Stomach (tissue), 9 donors: ENCODE measurements around the gene SVBP. TPM values are rescaled to one million over a fixed set of nuclear protein-coding genes. Genes with fewer than 3 reads are reported as not detected.

Source experiments
- DNase-seq, 2 donors: peaks; one replicate each; pipeline versions ENCODE4 v3.0.0 to v3.0.0-alpha.2; 2013 to 2019
- H3K27ac ChIP-seq, 5 donors: fragments of 200-600 bp in 4 of 5; sonication (generic) in 4 of 5; one replicate each; pipeline ENCODE4 v1.5.1; 2013 to 2019; ENCODE audit warnings: mild to moderate bottlenecking in 1 of 5, moderate library complexity in 1 of 5
- H3K27me3 ChIP-seq, 3 donors: fragments of 200-600 bp; sonication (generic); one replicate each; pipeline ENCODE4 v1.5.1; 2017 to 2019; ENCODE audit warnings: mixed run types in 1 of 3
- H3K36me3 ChIP-seq, 4 donors: fragments of 200-600 bp; sonication (generic); 1 replicate in 3 of 4; 2 replicates in 1 of 4; pipeline ENCODE4 v1.5.1; 2016 to 2019
- H3K4me1 ChIP-seq, 4 donors: fragments of 200-600 bp; sonication (generic); one replicate each; pipeline ENCODE4 v1.5.1; 2016 to 2019
- H3K4me3 ChIP-seq, 4 donors: fragments of 200-600 bp; sonication (generic) in 3 of 4; one replicate each; pipeline ENCODE4 v1.5.1; 2016 to 2019; ENCODE audit warnings: mild to moderate bottlenecking in 1 of 4
- H3K9me3 ChIP-seq, 4 donors: fragments of 200-600 bp; sonication (generic); one replicate each; pipeline ENCODE4 v1.5.1; 2016 to 2019
- CTCF ChIP-seq, 7 experiments: fragments of 450-650 bp in 4 of 7; fragments of 200-600 bp in 3 of 7; sonication (generic) in 3 of 7; IDR thresholded peaks; one replicate each; pipeline ENCODE4 v1.5.1; 2016 to 2019; ENCODE audit warnings: antibody characterized with exemption in 7 of 7, control low read depth in 2 of 7, mild to moderate bottlenecking in 1 of 7
- EP300 ChIP-seq: sonication (generic); formaldehyde crosslinking; IDR thresholded peaks from one replicate; pipeline ENCODE4 v1.6.1; 2017; ENCODE audit warnings: antibody characterized with exemption
- POLR2A ChIP-seq, 4 donors: fragments of 450-650 bp; IDR thresholded peaks; one replicate each; pipeline ENCODE4 v1.6.1; 2016; ENCODE audit warnings: antibody characterized with exemption in 4 of 4, control low read depth in 2 of 4, mild to moderate bottlenecking in 1 of 4, moderate library complexity in 1 of 4
- POLR2AphosphoS5 ChIP-seq, 3 donors: sonication (generic); formaldehyde crosslinking; IDR thresholded peaks; one replicate each; pipeline ENCODE4 v1.6.1; 2016; ENCODE audit warnings: antibody characterized with exemption in 3 of 3
- WGBS, 5 donors: extraction: QIAGEN DNeasy Blood & Tissue Kit in 3 of 5; methylation state at CpG; one replicate each; pipeline versions ENCODE4 v1.1.5 to v1.1.7; 2013 to 2018; 5-methylcytosine and 5-hydroxymethylcytosine counted together
- intact Hi-C: fragments of 100-400 bp; cut with DNase I; formaldehyde crosslinking; loops from one replicate; pipeline ENCODE4 v1.15.1; 2023; ENCODE audit warnings: low total_unique reads
- polyA plus RNA-seq, 3 donors: library from polyadenylated mRNA; stranded (reverse); fragments of 200-250 nt; gene quantifications; one replicate each; pipeline ENCODE4 v1.2.3, GENCODE V29; 2013
- total RNA-seq, 5 donors: library from RNA; depleted of rRNA; stranded (reverse); fragments of >200 nt; gene quantifications; one replicate each; pipeline versions ENCODE4 v1.1.0 to v1.2.3, GENCODE V29; 2014 to 2016
- donor health status: healthy with polysubstance abuse.
- donor health status: Bipolar disorder and iron deficiency.
- donor health status: healthy.

The SVBP gene
- total and polyA plus RNA-seq, 8 donors = 11.2 to 51.2 (median 25.1) TPM; not detected in 1

- H3K36me3 ChIP-seq = peaks cover 0 to 12% (median 4%) of the 10 kb centered on the region in 4 donors
- peaks cover 0 to 15% (median 6%) of the 10 kb centered on the region in 4 donors for H3K4me1 ChIP-seq
- no peak for TF ChIP-seq EP300
- no peak for TF ChIP-seq CTCF (IDR thresholded peaks at IDR 0.05)
- no peak for TF ChIP-seq POLR2AphosphoS5 (IDR thresholded peaks at IDR 0.05)
- TF ChIP-seq POLR2A (IDR thresholded peaks at IDR 0.05) = no peak
- no peak overlapping the region for H3K27ac ChIP-seq
- no peaks in the 10 kb centered on the region for H3K27me3 ChIP-seq
- no peak overlapping the region for H3K4me3 ChIP-seq
- no peak for DNase-seq
- 86 to 97% (median 94%) methylated on average over 4 of the region's 4 CpGs for WGBS, 5 donors
- intact Hi-C loops = no loop called here
- H3K9me3 ChIP-seq = no peaks in the 10 kb centered on the region
These were observed 7.4 kb upstream of the SVBP start for GRCh38 chr1:42824481-42825035.

- TF ChIP-seq POLR2A (IDR thresholded peaks at IDR 0.05) = no peak
- TF ChIP-seq EP300 = no peak
- TF ChIP-seq CTCF (IDR thresholded peaks at IDR 0.05) = no peak
- TF ChIP-seq POLR2AphosphoS5 (IDR thresholded peaks at IDR 0.05) = no peak
- Histone ChIP-seq H3K36me3 (peaks cover 0 to 7% (median 0%) of the 10 kb centered on the region in 4 donors), H3K4me1 (peaks cover 4 to 29% (median 14%) of the 10 kb centered on the region in 4 donors), H3K27ac (no peak overlapping the region), H3K27me3 (no peaks in the 10 kb centered on the region), H3K4me3 (no peak overlapping the region), H3K9me3 (no peaks in the 10 kb centered on the region)
- intact Hi-C loops = no loop called here
- WGBS, 5 donors = 50 to 63% (median 57%) methylated on average over 2 of the region's 2 CpGs
- DNase-seq = no peak
These were observed 5.7 kb upstream of the SVBP start for GRCh38 chr1:42822800-42823392.

GRCh38 chr1:42821690-42822089, 4.5 kb upstream of the SVBP start:
- no peaks in the 10 kb centered on the region for H3K27me3 ChIP-seq
- intact Hi-C loops = no loop called here
- no peaks in the 10 kb centered on the region for H3K36me3 ChIP-seq
- TF ChIP-seq EP300 (no peak), POLR2AphosphoS5 (IDR thresholded peaks at IDR 0.05) (no peak), POLR2A (IDR thresholded peaks at IDR 0.05) (no peak), CTCF (IDR thresholded peaks at IDR 0.05) (no peak)
- H3K4me3 ChIP-seq = no peak overlapping the region
- no peak for DNase-seq
- H3K9me3 ChIP-seq = no peaks in the 10 kb centered on the region
- H3K27ac ChIP-seq = no peak overlapping the region
- peaks cover 10 to 35% (median 20%) of the 10 kb centered on the region in 4 donors for H3K4me1 ChIP-seq
- WGBS, 5 donors = 93 to 99% (median 94%) methylated on average over 2 of the region's 2 CpGs

- Histone ChIP-seq H3K4me1 (peaks cover 18 to 43% (median 27%) of the 10 kb centered on the region in 4 donors), H3K4me3 (no peak overlapping the region), H3K27ac (no peak overlapping the region), H3K9me3 (no peaks in the 10 kb centered on the region), H3K36me3 (no peaks in the 10 kb centered on the region), H3K27me3 (no peaks in the 10 kb centered on the region)
- TF ChIP-seq CTCF (IDR thresholded peaks at IDR 0.05) (no peak), POLR2A (IDR thresholded peaks at IDR 0.05) (no peak), EP300 (no peak)
- DNase-seq = no peak
- 48 to 82% (median 70%) methylated on average over 1 of the region's 1 CpG for WGBS, 5 donors
- intact Hi-C loops = no loop called here
These were observed 3.6 kb upstream of the SVBP start for GRCh38 chr1:42820813-42821212.
